HepG2 (cell line): ENCODE results near the gene SRSF11. TPM values are rescaled to one million over a fixed set of nuclear protein-coding genes. Genes with fewer than 3 reads are reported as not detected.

Source experiments
- ASH2L ChIP-seq: fragments of 300-600, 200-600 bp; sonication (generic); IDR thresholded peaks from 2 replicates; pipeline ENCODE4 v1.7.0; 2017; ENCODE audit warnings: low read depth, mild to moderate bottlenecking, moderate library complexity, mixed read lengths, low read length; ENCODE audit not compliant: insufficient read length
- BCLAF1 ChIP-seq: fragments of 450-650 bp; IDR thresholded peaks from 2 replicates; pipeline ENCODE4 v1.6.1; 2017; ENCODE audit warnings: mild to moderate bottlenecking
- CEBPB ChIP-seq: IDR thresholded peaks from 2 replicates; pipeline ENCODE4 v1.6.1; 2011; ENCODE audit warnings: low read depth, low read length, improper control_type of control experiment, borderline replicate concordance
- ELF1 ChIP-seq: sonication (generic); formaldehyde crosslinking; IDR thresholded peaks from 2 replicates; pipeline ENCODE4 v1.4.0; 2020; ENCODE audit warnings: missing genetic modification reagents
- MXD4 ChIP-seq: IDR thresholded peaks from 2 replicates; pipeline ENCODE4 v1.6.1; 2016; ENCODE audit warnings: mild to moderate bottlenecking, missing biosample characterization, missing genetic modification reagents
- NAIF1 ChIP-seq: sonication (generic); formaldehyde crosslinking; IDR thresholded peaks from 2 replicates; pipeline ENCODE4 v1.5.0; 2020; ENCODE audit warnings: mild to moderate bottlenecking, missing genetic modification reagents, borderline replicate concordance
- NPAS2 ChIP-seq: sonication (generic); formaldehyde crosslinking; IDR thresholded peaks from 2 replicates; pipeline ENCODE4 v1.8.0; 2022; ENCODE audit warnings: mild to moderate bottlenecking, missing genetic modification reagents, borderline replicate concordance
- PHF21A ChIP-seq: sonication (generic); formaldehyde crosslinking; IDR thresholded peaks from 2 replicates; pipeline ENCODE4 v1.5.0; 2020; ENCODE audit warnings: mild to moderate bottlenecking, missing genetic modification reagents
- POLR2AphosphoS5 ChIP-seq: IDR thresholded peaks from 2 replicates; pipeline ENCODE4 v1.6.1; 2012; ENCODE audit warnings: low read depth, low read length
- PRDM4 ChIP-seq: sonication (generic); formaldehyde crosslinking; IDR thresholded peaks from 2 replicates; pipeline ENCODE4 v1.9.0; 2021; ENCODE audit warnings: missing genetic modification reagents, borderline replicate concordance
- SIN3A ChIP-seq: IDR thresholded peaks from 2 replicates; pipeline ENCODE4 v1.6.1; 2011; ENCODE audit warnings: low read depth, mild to moderate bottlenecking, control low read depth, low read length, borderline replicate concordance
- TEF ChIP-seq: sonication (generic); formaldehyde crosslinking; IDR thresholded peaks from 2 replicates; pipeline ENCODE4 v1.5.0; 2020; ENCODE audit warnings: missing genetic modification reagents
- THAP9 ChIP-seq: sonication (generic); formaldehyde crosslinking; IDR thresholded peaks from 2 replicates; pipeline ENCODE4; 2020; ENCODE audit warnings: missing genetic modification reagents, mild to moderate bottlenecking, borderline replicate concordance
- ZFP41 ChIP-seq: sonication (generic); formaldehyde crosslinking; IDR thresholded peaks from 2 replicates; pipeline ENCODE4 v1.4.0; 2020; ENCODE audit warnings: mild to moderate bottlenecking, missing genetic modification reagents, borderline replicate concordance
- ZNF12 ChIP-seq: sonication (generic); formaldehyde crosslinking; IDR thresholded peaks from 2 replicates; pipeline ENCODE4 v1.5.0; 2020; ENCODE audit warnings: missing genetic modification reagents
- ZNF224 ChIP-seq: sonication (generic); formaldehyde crosslinking; IDR thresholded peaks from 2 replicates; pipeline ENCODE4 v1.5.0; 2020; ENCODE audit warnings: mild to moderate bottlenecking, missing genetic modification reagents
- ZNF580 ChIP-seq: IDR thresholded peaks from 2 replicates; pipeline ENCODE4 v1.6.1; 2016; ENCODE audit warnings: low read depth, borderline replicate concordance
- ZNF605 ChIP-seq: sonication (generic); formaldehyde crosslinking; IDR thresholded peaks from 2 replicates; pipeline ENCODE4 v1.8.0; 2022; ENCODE audit warnings: mild to moderate bottlenecking, missing genetic modification reagents
- ZNF746 ChIP-seq: sonication (generic); formaldehyde crosslinking; IDR thresholded peaks from 2 replicates; pipeline ENCODE4 v1.8.0; 2022; ENCODE audit warnings: mild to moderate bottlenecking, missing genetic modification reagents
- polyA plus RNA-seq, 8 experiments: library from polyadenylated mRNA; depleted of rRNA in 3 of 8; stranded (reverse) in 7 of 8; unstranded in 1 of 8; fragments of >200 nt; fragmentation: Illumina TruSeq in 4 of 8; extraction: Trizol in 4 of 8; gene quantifications; 2 replicates each; pipeline versions ENCODE4 v1.2.1 to v1.2.3, GENCODE V29; 2011 to 2016; ENCODE audit warnings: low read depth in 4 of 8, missing spikeins in 1 of 8, mixed read lengths in 1 of 8; ENCODE audit not compliant: insufficient read depth in 1 of 8
- total RNA-seq, 5 experiments: library from RNA; depleted of rRNA; stranded (reverse); fragments of >200 nt; fragmentation: Illumina TruSeq; extraction: Trizol; gene quantifications; 2 replicates each; pipeline ENCODE4 v1.2.3, GENCODE V29; 2016; ENCODE audit warnings: low read depth in 1 of 5

SRSF11 gene
- total and polyA plus RNA-seq, 2 of the 13 experiments (the other 11 are each of a cell fraction or from before 2014, with no cell fraction given), result 118 to 381 TPM

GRCh38 chr1:70221238-70222121 is at the start of gene SRSF11 (continued):
- TF ChIP-seq SIN3A (peak; percentile 31; the same call in 1 of the 2 replicates), ZNF746 (CRISPR knock-in tag) (0 out of 2 replicates have a peak, but pooled peaks have one; percentile 49), ELF1 (peak; percentile 23; the same call in 1 of the 2 replicates), ZNF12 (CRISPR knock-in tag) (no peak), TEF (CRISPR knock-in tag) (no peak), ASH2L (peak; percentile 96), ZNF605 (peak; percentile 97), ZNF224 (CRISPR knock-in tag) (0 out of 2 replicates have a peak, but pooled peaks have one; percentile 60), MXD4 (CRISPR knock-in tag) (peak; percentile 85; the same call in 1 of the 2 replicates), CEBPB (no peak), ZFP41 (CRISPR knock-in tag) (no peak), BCLAF1 (no peak), NPAS2 (CRISPR knock-in tag) (no peak), POLR2AphosphoS5 (peak; percentile 87), PRDM4 (CRISPR knock-in tag) (no peak), NAIF1 (CRISPR knock-in tag) (peak; percentile 85), PHF21A (CRISPR knock-in tag) (peak; percentile 50; the same call in 1 of the 2 replicates), ZNF580 (CRISPR knock-in tag) (peak; percentile 54; the same call in 1 of the 2 replicates), THAP9 (CRISPR knock-in tag) (peak; percentile 81; the same call in 1 of the 2 replicates)
